H1 (cell line): Measurements from ENCODE around the gene KCTD20.

ENCODE experiments used
- CREB1 ChIP-seq: IDR thresholded peaks from 2 replicates; pipeline ENCODE4 v1.6.1; 2012; ENCODE audit warnings: inconsistent platforms
- EZH2 ChIP-seq: fragments of 200-600 bp; sonication (generic); IDR thresholded peaks from 2 replicates; pipeline ENCODE4 v1.7.1; 2012; ENCODE audit warnings: low read depth, mild to moderate bottlenecking, moderate library complexity, low read length, inconsistent platforms; ENCODE audit not compliant: severe bottlenecking
- KDM1A ChIP-seq: fragments of 200-600, 300-600 bp; sonication (generic); IDR thresholded peaks from 2 replicates; pipeline ENCODE4 v1.7.1; 2016; ENCODE audit warnings: mild to moderate bottlenecking, low read length, borderline replicate concordance
- PHF8 ChIP-seq: fragments of 200-600 bp; sonication (generic); conservative IDR thresholded peaks from 2 replicates; pipeline ENCODE4 v1.7.1; 2012; ENCODE audit warnings: low read depth, mild to moderate bottlenecking, inconsistent platforms, low read length, moderate library complexity
- RAD21 ChIP-seq, 2 experiments: IDR thresholded peaks in 1 of 2; conservative IDR thresholded peaks in 1 of 2; 2 replicates each; pipeline ENCODE4 v1.6.1; 2011; ENCODE audit warnings: low read depth in 2 of 2, low read length in 2 of 2, improper control_type of control experiment in 1 of 2, inconsistent platforms in 1 of 2, mild to moderate bottlenecking in 1 of 2, moderate library complexity in 1 of 2
- RXRA ChIP-seq: IDR thresholded peaks from 2 replicates; pipeline ENCODE4 v1.6.1; 2011; ENCODE audit warnings: low read depth, mild to moderate bottlenecking, low read length, moderate library complexity; ENCODE audit not compliant: insufficient read depth
- SRF ChIP-seq: IDR thresholded peaks from 2 replicates; pipeline ENCODE4 v1.6.1; 2011; ENCODE audit warnings: mild to moderate bottlenecking, low read depth, low read length, moderate library complexity
- ZNF274 ChIP-seq: IDR thresholded peaks from 2 replicates; pipeline ENCODE4 v1.7.0; 2012; ENCODE audit warnings: low read length, borderline replicate concordance; ENCODE audit errors: extremely low read depth
- TF ChIP-seq, protein P1 (sequence below), 3 experiments: IDR thresholded peaks; 1 replicate in 2 of 3; 2 replicates in 1 of 3; pipeline versions ENCODE4 v1.5.1 to v1.6.1; 2011; ENCODE audit warnings: low read length in 3 of 3, mild to moderate bottlenecking in 3 of 3, inconsistent platforms in 2 of 3, low read depth in 1 of 3, moderate library complexity in 1 of 3; ENCODE audit not compliant: insufficient read depth in 1 of 3; ENCODE audit errors: control extremely low read depth in 1 of 3

DNA sequence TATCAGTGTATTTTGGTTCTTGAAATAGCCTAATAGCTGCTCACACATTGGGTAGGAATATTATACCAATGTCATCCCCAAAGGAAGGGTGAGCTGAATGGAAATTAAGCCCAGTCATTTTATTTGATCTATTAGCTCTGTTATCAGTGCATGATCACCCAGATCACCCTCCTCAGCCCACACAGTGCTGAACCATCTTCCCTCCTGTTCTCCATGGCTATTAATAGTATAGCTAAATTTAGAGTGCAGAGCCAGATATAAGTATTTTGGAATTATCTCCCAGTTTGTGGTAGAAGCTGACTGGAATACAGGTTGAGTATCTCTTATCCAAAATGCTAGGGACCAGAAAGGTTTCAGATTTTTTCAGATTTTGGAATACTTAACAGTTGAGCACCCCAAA, 45.4 kb downstream of the KCTD20 start:
- TF ChIP-seq, protein P1, sequence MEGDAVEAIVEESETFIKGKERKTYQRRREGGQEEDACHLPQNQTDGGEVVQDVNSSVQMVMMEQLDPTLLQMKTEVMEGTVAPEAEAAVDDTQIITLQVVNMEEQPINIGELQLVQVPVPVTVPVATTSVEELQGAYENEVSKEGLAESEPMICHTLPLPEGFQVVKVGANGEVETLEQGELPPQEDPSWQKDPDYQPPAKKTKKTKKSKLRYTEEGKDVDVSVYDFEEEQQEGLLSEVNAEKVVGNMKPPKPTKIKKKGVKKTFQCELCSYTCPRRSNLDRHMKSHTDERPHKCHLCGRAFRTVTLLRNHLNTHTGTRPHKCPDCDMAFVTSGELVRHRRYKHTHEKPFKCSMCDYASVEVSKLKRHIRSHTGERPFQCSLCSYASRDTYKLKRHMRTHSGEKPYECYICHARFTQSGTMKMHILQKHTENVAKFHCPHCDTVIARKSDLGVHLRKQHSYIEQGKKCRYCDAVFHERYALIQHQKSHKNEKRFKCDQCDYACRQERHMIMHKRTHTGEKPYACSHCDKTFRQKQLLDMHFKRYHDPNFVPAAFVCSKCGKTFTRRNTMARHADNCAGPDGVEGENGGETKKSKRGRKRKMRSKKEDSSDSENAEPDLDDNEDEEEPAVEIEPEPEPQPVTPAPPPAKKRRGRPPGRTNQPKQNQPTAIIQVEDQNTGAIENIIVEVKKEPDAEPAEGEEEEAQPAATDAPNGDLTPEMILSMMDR (IDR thresholded peaks at IDR 0.05; ENCODE audit: control extremely low read depth in 1 of 3, insufficient read depth in 1 of 3, low read depth in 1 of 3, low read length in 3 of 3), result no peak
- TF ChIP-seq RAD21 (IDR thresholded peaks at IDR 0.05 in 1 of 2, conservative IDR thresholded peaks at IDR 0.05 in 1 of 2; ENCODE audit: low read depth in 2 of 2, low read length in 2 of 2), result no peak
- no peak for TF ChIP-seq ZNF274
- no peak for TF ChIP-seq SRF
- no peak for TF ChIP-seq CREB1
- no peak for TF ChIP-seq EZH2
- TF ChIP-seq KDM1A, result no peak
- TF ChIP-seq PHF8, result no peak
- TF ChIP-seq RXRA, result no peak
